LoVo (cell line): Measurements from ENCODE around the gene GNAL.
"Not testable (repeated sequence)": the region's sequence is repeated elsewhere in the genome, so short reads cannot be mapped to it uniquely, and the experiment has no call there.

ENCODE experiments used
- DNase-seq: peaks from one replicate; pipeline ENCODE4 v3.0.0-alpha.2; 2016; ENCODE audit warnings: low spot score

GNAL gene

DNA sequence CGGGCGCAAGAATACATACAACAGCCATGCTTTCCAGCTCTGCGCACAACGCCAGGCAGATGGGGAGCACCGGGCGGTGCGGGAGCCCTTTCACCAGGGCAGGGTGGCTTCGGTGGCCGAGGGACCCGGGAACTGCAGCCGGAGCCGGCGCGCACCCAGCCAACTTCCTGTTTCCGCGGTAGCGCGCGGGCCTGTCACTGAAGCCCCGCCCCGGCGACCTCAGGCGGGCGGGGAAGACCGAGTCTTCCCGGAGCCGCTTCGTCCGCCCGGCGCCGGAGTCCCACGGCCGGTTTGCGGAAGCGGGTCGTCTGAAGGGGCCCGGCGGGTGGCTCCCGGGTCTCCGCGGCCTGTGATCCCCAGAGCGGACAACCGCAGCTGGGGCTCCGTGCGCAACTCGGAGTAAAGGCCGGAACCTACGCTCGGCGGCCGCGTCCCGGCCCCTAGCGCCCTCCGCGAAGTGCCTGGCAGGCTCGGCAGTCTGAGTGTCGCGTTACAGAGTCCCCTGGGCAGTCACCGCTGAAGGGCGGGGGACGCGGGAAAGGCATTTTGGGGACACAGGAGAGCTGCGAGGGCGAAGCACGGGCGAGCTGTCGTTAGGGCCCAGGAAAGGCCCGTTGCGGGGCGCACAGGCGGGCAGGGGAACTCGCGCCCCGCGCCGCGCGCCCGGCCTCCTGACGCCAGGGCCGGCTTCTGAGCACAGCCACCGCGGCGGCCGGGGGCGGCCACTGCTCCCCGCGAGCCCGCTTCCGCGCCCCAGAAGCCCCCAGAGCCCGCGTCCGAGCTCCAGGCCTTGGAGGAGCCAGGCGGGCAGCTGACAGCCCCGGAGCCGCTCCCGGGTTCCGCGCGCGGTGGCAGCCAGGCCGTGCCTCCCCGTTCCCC is 219.4 kb downstream of the GNAL start, which contains the start of gene MPPE1:
TSS of gene MPPE1 (minus strand) at position 136 of the 879 bp plus-strand sequence. CDS start 11,053 bp downstream, outside the sequence.
- DNase-seq = peak; percentile 90

DNA sequence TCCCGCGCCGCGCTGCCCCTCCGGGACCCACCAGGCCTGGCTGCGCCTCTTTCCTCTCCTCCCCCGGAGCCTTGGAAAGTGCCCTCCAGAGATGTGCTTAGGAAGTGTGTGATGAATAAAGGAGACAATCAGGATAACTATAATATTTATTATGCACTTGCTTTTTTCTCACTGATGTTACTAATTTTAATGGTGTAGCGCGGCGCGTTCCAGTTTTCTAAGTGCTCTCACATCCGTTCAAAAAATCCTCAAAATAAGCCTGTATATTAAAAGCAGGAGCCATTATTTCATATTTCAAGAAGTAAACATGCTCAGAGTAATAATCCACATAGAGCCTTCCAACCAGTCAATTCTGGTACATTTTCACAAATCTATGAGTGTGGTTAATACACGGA is 220.0 kb downstream of the GNAL start:
- DNase-seq = peak; percentile 20

DNA sequence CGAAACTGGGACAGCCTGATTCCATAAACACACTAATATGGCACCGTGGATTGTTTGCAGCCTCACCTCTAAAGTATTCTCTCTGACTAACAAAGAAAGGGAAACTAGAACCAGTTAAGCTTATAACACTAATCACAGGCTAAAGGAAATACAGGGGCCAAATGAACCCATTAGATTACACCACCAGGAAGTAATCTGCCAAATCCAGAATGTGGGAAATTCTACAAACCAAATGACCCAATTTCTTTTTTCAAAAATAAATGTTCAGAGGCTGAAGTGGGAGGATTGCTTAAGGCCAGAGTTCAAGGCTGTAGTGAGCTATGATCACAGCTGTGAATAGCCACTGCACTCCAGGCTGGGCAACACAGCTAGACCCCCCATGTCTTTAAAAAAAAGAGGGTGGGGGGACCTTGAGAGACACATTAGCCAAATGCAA is 220.5 kb downstream of the GNAL start:
- peak; percentile 52 for DNase-seq

DNA sequence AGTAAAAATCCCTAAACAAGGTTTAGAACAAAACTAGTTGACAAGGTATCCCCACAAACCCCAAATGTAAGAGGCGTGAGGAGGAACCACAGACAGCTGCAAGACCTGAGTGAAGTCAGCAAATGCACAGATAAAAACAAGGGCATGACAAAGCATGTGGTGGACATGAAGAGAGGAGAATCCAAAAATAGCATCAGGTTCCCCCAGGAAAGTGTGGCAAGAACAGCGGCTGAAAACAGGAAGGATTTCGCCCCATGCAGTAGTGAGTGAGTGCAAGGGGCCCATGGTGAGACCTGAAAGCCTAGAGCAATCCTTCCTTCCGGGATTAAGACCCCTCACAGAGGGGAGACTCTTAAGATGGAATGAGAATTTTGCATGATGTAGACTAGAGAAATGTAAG is 227.8 kb downstream of the GNAL start:
- DNase-seq = not testable (repeated sequence)

DNA sequence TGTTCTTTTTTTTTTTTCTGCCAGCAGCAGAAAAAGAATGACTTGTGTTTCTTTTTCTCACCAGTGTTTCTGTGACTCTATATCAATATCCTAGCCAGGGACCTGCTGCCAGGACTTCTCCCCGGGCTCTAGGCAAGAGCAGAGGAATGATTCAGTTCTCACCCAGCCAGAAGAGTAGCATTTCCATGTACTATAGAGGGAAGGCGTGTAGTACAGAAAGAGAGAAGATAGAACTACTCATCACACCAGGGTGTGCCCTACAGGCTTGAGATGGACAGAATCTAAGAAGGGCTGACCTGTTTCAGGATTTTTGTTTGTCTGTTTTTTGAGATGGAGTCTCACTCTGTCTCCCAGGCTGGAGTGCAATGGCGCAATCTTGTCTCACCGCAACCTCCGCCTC is 230.5 kb downstream of the GNAL start:
- not testable (repeated sequence) for DNase-seq

DNA sequence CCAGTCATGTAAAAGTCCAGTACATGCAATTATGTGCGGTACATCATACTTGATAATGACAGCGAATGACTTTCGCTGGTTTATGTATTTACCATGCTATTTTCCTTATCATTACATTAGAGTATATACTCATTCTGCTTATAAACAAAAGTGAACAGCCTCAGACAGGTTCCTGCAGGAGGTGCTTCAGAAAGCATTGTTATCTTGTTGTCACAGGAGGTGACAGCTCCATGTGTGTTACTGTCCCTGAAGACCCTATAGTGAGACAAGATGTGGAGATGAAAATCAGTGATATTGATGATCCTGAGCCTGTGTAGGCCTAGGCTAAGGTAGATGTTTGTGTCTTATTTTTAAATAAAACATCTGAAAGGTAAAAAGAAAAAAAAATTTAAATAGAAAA is 234.4 kb downstream of the GNAL start:
- DNase-seq = no peak

DNA sequence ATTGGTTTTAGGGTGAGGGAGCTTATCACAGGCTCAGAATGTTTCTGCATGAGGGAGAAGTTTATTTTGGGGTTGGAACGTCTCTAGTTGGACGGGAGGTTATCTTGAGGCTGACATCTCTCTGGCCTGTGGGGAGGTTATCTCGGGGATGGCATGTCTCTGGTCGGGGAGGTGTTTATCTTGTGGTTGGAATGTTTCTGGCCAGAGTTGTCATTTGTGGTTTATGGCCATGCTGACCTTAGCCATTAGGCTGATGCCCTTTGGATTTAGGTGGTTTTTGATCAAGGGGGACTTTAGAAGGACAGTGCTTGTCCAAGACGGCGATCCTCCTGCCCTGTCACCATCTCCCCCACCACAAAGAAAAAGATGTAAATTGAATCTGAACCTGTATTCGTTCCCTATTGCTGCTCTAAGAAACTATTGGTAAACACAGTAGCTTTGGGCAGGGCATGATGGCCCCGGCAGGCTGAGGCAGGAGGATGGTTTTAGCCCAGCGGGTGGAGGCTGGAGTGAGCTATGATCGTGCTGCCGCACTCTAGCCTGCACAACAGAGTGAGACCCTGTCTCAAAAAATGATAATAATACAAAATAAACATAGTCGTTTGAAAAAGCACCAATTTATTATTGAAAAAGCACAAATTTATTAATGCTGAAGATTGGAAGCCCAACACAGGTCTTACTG is 236.9 kb downstream of the GNAL start:
- no peak for DNase-seq

DNA sequence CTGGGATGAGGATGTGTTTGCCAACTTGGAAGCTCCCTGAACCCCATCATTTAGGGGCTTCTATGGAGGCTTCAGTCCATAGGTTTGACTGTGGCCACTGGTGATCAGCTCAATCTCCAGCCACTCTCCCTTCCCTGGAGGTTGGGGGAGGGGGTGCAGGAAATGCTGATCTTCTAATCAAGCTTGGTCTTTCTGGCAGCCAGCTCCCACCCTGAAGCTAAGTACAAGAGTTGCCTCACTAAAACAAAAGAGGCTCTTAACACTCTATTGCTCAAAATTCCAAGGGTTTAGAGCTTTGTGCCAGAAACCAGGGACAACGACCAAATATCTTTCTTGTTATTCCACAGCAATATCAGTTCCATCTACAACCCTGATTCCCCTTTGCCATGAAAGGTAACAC is 238.4 kb downstream of the GNAL start:
- no peak for DNase-seq

DNA sequence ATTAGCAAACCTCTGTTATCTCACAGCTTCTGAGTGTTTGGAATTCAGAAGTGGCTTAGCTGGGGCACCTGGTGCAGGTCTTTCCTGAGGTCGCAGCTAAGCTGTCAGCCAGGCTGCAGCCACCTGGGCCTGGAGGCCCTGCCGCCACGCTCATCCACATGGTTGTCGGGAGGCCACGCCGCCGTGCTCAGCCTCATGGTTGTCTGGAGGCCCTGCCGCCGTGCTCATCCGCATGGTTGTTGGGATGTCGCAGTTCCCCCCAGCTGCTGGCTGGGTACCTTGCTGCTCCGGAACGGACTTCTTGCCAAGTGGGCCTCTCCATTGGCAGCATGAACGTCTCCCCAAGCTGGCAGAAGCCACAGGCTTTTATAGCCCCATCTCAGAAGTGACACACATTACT is 243.3 kb downstream of the GNAL start:
- DNase-seq = no peak
